Suppressor macrophage (primary cell): Measurements from ENCODE around the gene RANBP3.
A peak's percentile ranks its signal among the peaks of the same experiment; 100 is the strongest.
"Not testable (repeated sequence)": the region's sequence is repeated elsewhere in the genome, so short reads cannot be mapped to it uniquely, and the experiment has no call there.

Source experiments
- DNase-seq, 4 experiments: peaks; one replicate each; pipeline ENCODE4 v3.0.0-alpha.2; 2020 to 2022

RANBP3 gene

GRCh38 chr19:5963259-5963658, 14.7 kb downstream of the RANBP3 start:
- not testable (repeated sequence) for DNase-seq

- peak; percentile 78 to 88 (median 86) for DNase-seq
Measured at GRCh38 chr19:5961969-5962945, 15.7 kb downstream of the RANBP3 start.

GRCh38 chr19:5961641-5961968, 16.3 kb downstream of the RANBP3 start:
- DNase-seq, result not testable (repeated sequence)

- no peak for DNase-seq
Measured at GRCh38 chr19:5960005-5961001, 17.6 kb downstream of the RANBP3 start.

GRCh38 chr19:5959260-5960004, 18.5 kb downstream of the RANBP3 start:
- no peak for DNase-seq

GRCh38 chr19:5958851-5959122, 19.2 kb downstream of the RANBP3 start:
- no peak for DNase-seq

- DNase-seq, result no peak
Measured at GRCh38 chr19:5958074-5958850, 19.7 kb downstream of the RANBP3 start.

- DNase-seq, result no peak
Measured at GRCh38 chr19:5957170-5957569, 20.8 kb downstream of the RANBP3 start.

GRCh38 chr19:5956728-5957127, 21.2 kb downstream of the RANBP3 start:
- DNase-seq, result no peak

GRCh38 chr19:5956323-5956722, 21.6 kb downstream of the RANBP3 start:
- DNase-seq, result no peak

GRCh38 chr19:5955636-5955935, 22.4 kb downstream of the RANBP3 start:
- DNase-seq, result no peak

- no peak for DNase-seq
Measured at GRCh38 chr19:5954293-5954692, 23.6 kb downstream of the RANBP3 start.

GRCh38 chr19:5953680-5954213, 24.2 kb downstream of the RANBP3 start:
- DNase-seq, result peak; percentile 52 to 71 (median 58)

- DNase-seq, result peak in 2 of 4 experiments; percentile 33 to 44
Measured at GRCh38 chr19:5953030-5953589, 24.8 kb downstream of the RANBP3 start.

- DNase-seq, result no peak
Measured at GRCh38 chr19:5952193-5953029, 25.5 kb downstream of the RANBP3 start.

GRCh38 chr19:5951338-5951861, 26.5 kb downstream of the RANBP3 start:
- peak; percentile 53 to 82 (median 66) for DNase-seq

- no peak for DNase-seq
Measured at GRCh38 chr19:5950741-5951140, 27.2 kb downstream of the RANBP3 start.

GRCh38 chr19:5949792-5950305, 28.1 kb downstream of the RANBP3 start:
- no peak for DNase-seq

- no peak for DNase-seq
Measured at GRCh38 chr19:5948752-5949564, 29.0 kb downstream of the RANBP3 start.
